Kidney epithelial cell (primary cell): ENCODE measurements around the gene BRD2. TPM values are rescaled to one million over a fixed set of nuclear protein-coding genes. Genes with fewer than 3 reads are reported as not detected.
"Not testable (repeated sequence)": the region's sequence is repeated elsewhere in the genome, so short reads cannot be mapped to it uniquely, and the experiment has no call there.

Experiments used
- DNase-seq: peaks from one replicate; pipeline ENCODE4 v3.0.0-alpha.2; 2010; ENCODE audit warnings: low read depth
- H3K27me3 ChIP-seq: 2 replicates; pipeline ENCODE4 v1.6.0; 2011; ENCODE audit warnings: low read length; ENCODE audit not compliant: control insufficient read depth, insufficient read depth
- H3K36me3 ChIP-seq: 2 replicates; pipeline ENCODE4 v1.5.1; 2011; ENCODE audit warnings: low read length; ENCODE audit not compliant: control insufficient read depth, insufficient read depth
- H3K4me3 ChIP-seq: 2 replicates; pipeline ENCODE4 v1.5.1; 2011; ENCODE audit warnings: low read depth, mild to moderate bottlenecking, control low read depth, low read length
- total RNA-seq: library from RNA; depleted of rRNA; stranded (reverse); fragments of >200 nt; gene quantifications from 2 replicates; pipeline ENCODE4 v1.2.3, GENCODE V29; 2015
- TF ChIP-seq, protein P1 (sequence below): IDR thresholded peaks from 2 replicates; pipeline ENCODE4 v1.5.1; 2011; ENCODE audit warnings: mild to moderate bottlenecking, moderate library complexity, low read length, control low read depth, inconsistent platforms; ENCODE audit not compliant: insufficient read depth, poor library complexity, severe bottlenecking

The BRD2 gene
- total RNA-seq, 1 donor from 2014 or later: 191 TPM

DNA sequence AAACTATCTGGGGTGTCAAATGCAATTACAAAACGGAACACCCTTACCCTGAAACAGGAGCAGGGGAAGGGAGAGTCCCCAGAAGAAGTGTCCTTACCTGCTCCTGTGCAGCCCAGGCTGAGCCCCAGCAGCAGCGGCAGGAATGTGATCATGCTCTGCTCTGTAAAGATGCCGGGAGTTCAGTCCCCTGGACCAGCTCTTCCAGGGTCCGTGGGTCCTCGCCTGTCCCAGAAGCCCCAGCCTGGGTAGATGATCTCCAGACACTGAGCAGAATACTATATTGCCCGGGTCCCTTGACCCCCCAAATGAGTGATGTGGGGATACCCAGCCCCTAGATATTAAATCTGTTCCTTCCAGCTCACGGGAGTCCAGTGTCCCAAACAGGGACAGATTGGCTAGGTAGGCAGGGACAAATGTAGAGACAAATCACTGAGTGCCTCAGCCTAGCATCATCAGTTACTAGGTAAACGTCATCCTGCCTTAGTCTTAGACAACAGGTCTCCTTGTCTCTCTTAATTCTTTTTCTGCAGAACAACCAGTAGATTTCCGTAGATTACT, 27.7 kb upstream of the BRD2 start, which contains the start of gene HLA-DMB:
HLA-DMB (minus strand) TSS at position 373 of the 558 bp plus-strand sequence; CDS start at position 152, 221 bp downstream.
- peak within 1 kb of the TSS; percentile 39 for H3K4me3 ChIP-seq
- DNase-seq: peak; percentile 72
- H3K36me3 ChIP-seq: no peaks in the 10 kb centered on the region
- TF ChIP-seq, protein P1, sequence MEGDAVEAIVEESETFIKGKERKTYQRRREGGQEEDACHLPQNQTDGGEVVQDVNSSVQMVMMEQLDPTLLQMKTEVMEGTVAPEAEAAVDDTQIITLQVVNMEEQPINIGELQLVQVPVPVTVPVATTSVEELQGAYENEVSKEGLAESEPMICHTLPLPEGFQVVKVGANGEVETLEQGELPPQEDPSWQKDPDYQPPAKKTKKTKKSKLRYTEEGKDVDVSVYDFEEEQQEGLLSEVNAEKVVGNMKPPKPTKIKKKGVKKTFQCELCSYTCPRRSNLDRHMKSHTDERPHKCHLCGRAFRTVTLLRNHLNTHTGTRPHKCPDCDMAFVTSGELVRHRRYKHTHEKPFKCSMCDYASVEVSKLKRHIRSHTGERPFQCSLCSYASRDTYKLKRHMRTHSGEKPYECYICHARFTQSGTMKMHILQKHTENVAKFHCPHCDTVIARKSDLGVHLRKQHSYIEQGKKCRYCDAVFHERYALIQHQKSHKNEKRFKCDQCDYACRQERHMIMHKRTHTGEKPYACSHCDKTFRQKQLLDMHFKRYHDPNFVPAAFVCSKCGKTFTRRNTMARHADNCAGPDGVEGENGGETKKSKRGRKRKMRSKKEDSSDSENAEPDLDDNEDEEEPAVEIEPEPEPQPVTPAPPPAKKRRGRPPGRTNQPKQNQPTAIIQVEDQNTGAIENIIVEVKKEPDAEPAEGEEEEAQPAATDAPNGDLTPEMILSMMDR: no peak
- H3K27me3 ChIP-seq: peaks cover 28% of the 10 kb centered on the region

DNA sequence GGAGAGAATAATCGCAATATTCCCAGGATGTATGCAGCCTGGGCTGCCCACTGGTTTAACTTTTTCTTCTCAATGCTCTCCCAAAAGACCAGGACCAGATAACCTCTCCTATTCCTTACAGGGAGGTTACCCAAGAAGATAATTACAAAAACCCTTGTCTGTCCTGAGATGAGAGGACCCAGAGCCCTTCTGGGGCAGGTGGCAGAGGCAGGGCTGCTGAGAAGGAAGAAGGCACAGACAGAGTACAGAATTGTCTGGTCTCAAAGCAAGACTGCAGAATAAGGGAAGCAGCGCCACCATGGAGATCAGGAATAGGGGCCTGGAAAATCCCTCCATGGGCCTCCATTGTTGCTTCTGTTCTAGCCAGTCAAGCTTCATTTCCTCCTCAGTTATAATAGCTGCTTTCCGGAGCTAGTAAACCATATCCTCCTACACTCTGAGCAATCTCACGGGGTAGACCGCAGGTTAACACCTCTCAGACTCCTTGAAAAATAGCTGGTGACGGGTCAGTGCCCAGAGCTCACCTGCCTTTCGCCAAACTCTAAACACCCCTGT, 27.1 kb upstream of the BRD2 start:
- H3K4me3 ChIP-seq: no peak overlapping the region
- DNase-seq: peak; percentile 63
- TF ChIP-seq, protein P1: peak; percentile 5
- no peaks in the 10 kb centered on the region for H3K36me3 ChIP-seq
- H3K27me3 ChIP-seq: peaks cover 24% of the 10 kb centered on the region

DNA sequence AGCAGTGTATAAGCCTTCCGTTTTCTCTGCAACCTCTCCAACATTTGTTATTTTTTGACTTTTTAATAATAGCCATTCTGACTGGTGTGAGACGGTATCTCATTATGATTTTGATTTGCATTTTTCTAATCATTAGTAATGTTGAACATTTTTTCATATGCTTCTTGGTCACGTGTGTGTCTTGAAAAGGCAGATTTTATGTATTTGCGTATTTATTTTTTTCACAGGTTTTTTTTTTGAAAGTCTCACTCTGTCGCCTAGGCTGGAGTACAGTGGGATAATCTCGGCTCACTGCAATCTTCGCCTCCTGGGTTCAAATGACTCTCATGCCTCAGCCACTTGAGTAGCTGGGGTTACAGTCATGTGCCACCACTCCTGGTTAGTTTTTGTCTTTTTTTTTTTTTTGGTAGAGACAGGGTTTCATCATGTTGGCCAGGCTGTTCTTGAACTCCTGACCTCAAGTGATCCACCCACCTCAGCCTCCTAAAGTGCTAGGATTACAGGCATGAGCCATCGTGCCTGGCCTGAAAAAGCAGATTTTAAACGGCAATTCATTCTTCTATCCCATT, 25.8 kb upstream of the BRD2 start:
- not testable (repeated sequence) for H3K36me3 ChIP-seq, DNase-seq, H3K4me3 ChIP-seq
- peaks cover 17% of the 10 kb centered on the region for H3K27me3 ChIP-seq

DNA sequence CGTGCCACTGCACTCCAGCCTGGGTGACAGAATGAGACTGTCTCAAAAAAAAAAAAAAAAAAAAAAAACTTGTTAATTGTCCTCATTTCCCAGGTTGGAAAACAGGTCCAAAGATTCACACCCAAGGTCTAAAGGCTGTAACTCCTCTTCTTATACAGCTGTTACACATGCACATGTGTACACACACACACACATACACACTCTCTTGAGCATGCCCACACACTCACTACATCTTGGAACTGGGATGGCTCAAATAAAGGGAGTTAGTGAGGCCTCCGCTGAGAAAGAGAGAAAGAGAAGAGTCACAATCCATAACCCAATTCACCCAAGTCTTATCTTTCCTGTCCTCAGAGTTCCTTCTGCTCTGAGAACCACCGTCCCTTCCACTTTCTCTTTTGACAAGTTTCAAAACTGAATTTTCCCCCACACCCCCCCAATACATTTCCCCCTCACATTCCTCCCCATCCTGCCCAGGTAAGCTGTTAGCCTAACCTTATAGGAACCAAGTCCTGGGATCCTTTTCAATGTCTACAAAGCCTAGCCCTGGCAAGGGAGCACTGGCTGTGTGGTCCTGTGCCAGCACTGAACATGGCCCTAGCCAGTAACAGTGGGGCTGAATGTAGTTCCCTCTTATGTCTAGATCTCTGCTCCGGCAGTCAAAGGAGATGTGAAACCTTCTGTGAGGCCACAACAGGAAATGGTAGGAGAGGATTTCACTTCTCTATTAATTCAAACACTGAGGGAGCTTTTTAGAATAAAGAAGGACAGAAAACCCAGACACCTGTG, 24.3 kb upstream of the BRD2 start:
- H3K27me3 ChIP-seq: peaks cover 8% of the 10 kb centered on the region
- no peaks in the 10 kb centered on the region for H3K36me3 ChIP-seq
- no peak overlapping the region for H3K4me3 ChIP-seq
- TF ChIP-seq, protein P1: no peak
- DNase-seq: no peak

DNA sequence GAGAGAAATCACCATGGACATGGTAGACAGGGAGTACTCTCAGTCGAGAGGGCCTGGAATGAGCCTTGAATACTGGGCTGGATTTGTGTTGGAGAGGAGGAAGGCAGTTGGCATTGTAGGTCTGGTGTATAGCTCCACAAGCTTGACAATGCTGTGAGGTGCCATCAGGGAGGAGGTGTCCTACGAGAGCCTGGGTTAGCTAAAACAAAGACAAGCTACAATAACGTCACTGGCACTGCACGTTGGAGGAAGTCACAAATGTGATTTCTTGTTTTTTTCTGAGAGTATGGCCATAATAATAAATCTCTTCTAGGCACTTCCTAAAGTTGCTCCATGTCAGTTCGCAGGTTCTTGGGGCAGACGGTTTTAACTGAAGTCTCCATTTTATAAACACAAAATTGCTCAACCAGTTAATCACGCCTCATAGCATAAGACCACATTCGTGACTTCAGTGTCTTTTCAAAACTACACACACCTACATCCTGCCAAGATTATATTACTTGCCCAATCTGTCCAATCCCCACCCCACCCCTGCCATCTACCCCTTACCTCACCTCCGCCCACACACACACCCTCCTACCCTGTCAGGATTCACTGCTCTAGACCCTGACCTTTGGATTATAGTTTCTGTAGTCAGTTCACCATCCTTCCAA, 23.2 kb upstream of the BRD2 start:
- peaks cover 8% of the 10 kb centered on the region for H3K27me3 ChIP-seq
- no peak for DNase-seq
- TF ChIP-seq, protein P1: no peak
- no peak overlapping the region for H3K4me3 ChIP-seq
- H3K36me3 ChIP-seq: no peaks in the 10 kb centered on the region

DNA sequence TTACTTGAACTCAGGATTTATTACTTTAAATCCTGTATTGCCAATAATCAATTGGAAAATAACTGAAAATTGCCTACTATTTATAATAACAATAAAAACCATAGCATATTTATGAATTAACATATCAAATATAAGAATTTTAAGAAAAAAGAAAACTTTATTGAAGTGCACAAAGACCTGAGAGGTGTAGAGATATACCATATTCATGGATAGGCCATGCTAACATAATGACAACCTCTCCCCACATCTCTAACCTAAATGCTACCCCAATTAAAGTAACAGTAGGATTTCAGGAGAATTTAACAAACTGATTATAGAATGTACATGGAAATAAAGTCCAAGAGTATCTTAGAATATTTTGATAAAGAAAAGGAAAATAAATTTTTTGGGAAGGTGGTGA, 22.4 kb upstream of the BRD2 start:
- no peak for DNase-seq
- Histone ChIP-seq H3K27me3 (peaks cover 10% of the 10 kb centered on the region), H3K4me3 (no peak overlapping the region), H3K36me3 (no peaks in the 10 kb centered on the region)
- TF ChIP-seq, protein P1: no peak
